HG03175 (cell line): ENCODE data around the gene FOXF1.

Experiments
- ATAC-seq: cut with Tn5 transposase; IDR thresholded peaks from one replicate; pipeline ENCODE4 v1.9.1; 2021; ENCODE audit warnings: mild to moderate bottlenecking, moderate library complexity; ENCODE audit not compliant: unreplicated experiment

FOXF1 gene

DNA sequence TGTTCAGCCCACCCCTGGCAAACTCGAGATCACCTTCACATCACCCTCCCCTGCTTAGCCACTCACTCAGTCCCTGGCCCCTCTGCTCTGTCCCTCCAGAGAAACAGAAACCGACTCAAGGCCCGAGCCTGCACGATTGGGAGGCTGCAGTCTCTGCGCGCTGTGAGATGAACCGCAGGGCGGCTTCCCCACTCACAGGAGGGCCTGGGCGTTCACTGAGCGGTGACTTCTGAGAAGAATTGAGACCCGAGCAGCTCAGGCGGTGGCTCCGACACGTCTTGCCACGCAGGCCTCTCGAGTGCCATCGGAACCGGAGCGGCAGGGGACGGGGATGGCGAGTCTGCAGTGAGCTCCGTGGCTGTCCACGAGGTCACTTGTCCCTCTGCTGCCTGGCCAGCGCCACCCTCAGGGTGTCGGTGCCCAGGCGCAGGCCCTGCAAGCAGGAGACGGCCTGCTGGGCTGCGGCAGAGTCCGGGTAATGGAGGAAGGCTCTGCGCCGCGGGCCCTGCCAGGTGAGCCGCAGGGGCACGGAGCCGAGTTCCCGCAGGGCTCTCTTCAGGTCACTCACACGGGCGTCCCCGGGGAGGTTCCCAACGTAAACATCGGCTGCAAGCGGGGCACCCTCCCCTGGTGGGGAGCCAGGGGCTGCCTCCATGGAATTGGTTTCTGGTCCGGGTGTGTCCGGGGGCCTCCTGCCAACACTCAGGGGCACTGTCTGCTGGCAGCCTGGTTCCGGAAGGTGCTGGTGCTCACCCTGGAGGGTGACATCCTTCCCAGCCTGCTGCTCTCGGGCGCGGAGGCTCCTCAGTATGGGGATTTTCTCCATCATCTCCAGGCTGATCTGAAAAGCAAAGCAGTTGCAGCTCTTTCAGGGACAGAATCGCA, 21.6 kb downstream of the FOXF1 start:
- ATAC-seq, result no peak

DNA sequence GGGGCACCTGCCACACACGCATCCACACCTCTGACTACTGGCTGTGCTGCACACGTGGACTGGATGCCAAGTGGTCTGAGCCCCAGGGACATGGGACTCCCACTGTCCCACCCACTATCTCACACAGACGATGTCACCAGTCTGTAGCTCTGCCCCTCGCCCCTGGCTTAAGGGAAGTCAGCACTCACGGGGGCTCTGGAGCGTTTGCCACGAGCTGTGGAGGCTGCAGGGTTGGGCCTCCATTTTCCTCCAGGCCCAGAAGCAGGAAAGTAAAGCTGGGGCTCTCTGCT, 22.1 kb downstream of the FOXF1 start:
- ATAC-seq, result no peak

DNA sequence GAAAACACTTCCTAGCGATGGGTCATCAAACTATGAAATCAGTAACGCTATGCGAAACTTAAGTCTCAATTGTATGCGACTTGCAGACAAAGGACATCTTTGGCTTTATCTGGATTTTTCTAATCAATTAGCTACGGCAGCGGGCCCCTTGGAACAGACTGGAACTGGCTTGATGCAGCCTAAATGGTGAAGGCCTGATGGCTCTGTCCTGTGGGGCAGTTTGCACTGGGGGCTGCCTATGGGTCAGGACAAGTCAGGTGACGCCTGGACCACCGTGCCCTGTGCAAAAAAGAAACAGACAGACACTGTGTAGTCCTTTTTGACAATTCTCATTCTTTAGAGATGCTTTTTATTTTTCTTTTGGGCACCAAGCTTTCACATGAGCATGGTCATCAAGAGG, 22.7 kb downstream of the FOXF1 start:
- no peak for ATAC-seq

DNA sequence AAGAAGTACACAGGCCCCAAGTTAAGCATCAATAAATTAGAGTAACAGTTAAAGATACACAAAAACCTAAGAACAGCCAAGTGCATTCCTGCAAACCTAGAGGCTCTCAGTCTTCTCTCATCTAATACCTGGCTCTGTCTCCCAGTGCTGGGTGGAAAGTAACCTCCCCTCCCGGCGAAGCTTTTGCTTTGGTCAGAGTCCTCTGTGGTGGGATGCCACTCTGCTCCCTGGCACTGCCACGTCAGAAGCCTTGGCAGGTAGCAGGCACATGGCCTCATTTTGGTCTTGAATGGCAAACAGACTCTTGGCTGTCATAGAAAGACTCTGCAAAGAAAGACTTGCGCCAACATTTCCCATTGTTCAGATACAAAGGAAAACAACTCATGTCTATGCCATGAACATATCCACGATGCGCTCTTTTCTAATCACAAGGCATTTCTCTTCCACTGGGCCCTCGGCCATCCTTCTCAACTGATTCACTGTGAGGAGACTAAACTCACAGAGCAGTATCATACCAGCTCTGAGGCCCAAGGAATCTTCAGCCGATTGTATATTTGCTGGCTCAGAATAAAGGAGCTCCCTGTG, 23.5 kb downstream of the FOXF1 start:
- no peak for ATAC-seq

DNA sequence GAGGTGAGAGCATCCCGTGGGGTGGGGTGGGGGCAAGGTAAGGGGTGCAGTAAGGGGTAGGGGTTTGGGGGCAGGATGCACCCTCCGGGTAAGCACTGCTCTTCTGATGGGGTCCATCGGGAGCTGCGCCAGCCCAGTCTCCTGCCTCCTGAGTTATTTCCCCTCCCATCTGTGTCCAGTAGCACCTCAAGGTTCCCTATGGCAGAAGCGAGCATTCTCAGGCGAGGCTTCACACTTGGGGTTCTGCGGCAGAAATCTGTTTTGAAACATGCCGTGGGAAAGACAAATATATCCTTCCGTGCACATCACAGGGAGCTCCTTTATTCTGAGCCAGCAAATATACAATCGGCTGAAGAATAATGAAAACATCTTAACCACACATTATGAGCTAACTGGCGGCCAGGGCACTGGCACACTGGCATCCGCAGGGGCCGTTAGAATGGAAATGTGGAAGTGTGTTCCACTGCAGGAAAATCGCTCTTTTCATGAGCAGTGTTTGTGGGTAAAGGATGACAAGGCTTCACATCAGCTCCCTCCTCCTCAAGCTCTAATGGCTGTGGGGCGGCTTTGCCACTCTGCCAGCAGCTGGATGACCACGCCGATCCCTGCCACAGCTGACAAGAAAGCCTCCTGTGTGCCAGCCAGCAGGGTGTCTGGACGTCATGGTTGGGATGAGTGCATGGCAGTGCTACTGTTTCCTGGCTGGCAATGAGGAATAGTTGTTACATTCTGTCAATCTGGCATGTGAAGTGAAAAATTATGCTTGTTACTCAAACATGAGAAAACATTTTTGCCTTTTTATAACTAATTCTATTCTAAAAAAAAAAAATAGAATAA, 24.7 kb downstream of the FOXF1 start:
- ATAC-seq, result no peak

DNA sequence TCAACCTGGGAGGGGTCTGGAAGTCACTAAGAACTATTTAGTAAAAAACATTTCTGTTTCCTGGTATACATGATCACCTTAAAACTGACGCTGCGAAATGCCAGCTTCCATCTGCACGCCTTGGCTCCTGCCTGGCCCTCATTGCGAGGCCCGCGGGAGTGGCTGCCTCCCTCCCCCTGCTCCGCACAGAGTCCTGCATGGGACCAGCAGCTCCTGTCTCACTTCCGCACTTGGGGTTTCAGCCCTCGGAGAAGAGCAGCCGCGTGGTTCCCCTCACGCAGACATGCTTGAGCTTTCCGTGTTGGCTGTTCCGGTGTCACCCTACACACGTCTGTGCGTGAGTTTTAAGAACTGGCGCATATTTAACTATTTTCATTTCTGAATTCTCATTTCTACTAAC, 26.3 kb downstream of the FOXF1 start:
- ATAC-seq, result no peak

DNA sequence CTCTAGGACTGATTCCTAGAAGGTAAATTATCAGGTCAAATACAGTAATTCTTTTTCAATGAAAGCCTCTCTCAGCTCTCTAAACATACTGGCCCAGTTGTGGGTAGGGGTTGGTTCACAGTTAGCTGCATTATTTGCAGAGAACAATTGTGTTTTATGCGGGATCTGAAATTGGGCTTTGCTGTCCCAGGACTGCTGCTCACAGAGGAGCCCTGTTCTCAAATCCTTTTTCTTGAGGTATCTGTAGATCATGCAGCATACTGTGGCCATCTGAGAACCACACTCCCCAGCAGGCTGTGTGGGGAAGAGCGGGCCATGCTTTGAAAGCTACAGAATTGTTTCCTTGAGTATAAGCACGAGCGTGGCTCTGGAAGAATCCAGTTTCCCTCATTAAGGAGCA, 27.2 kb downstream of the FOXF1 start:
- no peak for ATAC-seq

DNA sequence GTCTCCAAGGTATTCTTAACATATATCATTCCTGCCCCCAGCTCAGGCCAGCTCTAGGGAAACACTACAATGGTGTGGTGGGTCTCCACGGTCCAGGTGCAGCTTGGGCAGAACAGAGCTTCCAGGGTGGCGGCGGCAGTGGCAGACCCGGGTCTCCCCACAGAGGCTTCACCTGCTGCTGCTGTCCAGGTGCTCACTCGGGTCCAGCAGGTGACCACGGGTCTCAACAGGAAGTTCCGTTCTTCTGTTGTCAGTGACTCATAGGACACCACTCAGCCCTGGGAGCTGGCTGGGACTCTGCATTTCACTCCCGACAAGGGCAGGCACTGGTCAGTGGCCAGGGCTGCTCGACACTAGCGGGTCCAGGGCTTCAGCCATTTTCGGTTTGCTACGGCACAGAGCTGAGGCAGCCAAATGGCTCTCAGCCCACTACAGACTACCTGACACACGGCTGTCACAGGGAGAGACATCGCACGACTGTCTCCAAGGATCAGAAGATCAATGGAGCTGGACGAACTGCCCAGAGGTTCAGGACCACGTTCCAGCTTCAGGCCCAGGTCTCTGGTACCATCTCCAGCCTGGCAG, 28.0 kb downstream of the FOXF1 start:
- ATAC-seq, result no peak

DNA sequence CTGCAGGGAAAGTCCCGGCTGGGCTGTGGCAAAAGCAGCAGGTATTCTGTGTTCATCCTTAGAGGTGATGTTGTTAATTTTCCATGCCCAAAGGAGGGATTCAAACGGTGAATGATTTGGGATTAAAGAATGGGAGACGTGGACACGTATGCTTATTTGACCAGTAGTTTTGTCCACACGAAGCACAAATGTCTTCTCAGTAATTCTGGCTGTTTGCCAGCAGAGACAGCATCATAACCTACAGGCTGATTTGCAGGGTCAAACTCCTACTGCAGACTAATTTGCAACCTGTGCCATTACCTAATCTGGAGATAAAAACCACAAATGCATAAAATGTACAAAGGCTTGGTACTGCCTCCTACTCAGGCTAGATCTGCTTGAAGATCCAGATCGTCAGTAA, 30.6 kb downstream of the FOXF1 start:
- ATAC-seq, result no peak

DNA sequence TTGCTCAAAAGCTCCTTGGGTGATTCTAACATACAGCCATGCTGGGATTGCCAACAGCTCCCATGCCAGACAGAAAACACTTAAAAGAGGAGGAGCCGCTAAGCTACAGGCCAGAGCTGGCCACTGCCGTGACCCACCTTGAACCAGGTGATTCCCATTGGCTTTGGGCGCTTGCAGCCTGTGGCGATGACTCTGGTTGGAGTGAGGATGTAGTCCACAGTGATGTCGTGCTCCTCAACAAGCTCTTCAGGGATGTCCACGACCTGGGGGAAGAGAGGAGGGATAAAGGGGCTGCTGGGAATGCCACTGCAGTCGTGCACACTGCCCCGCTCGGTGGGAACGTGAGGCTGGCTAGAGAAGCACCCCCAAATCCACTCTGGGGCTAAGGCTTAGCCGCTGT, 31.2 kb downstream of the FOXF1 start:
- no peak for ATAC-seq

DNA sequence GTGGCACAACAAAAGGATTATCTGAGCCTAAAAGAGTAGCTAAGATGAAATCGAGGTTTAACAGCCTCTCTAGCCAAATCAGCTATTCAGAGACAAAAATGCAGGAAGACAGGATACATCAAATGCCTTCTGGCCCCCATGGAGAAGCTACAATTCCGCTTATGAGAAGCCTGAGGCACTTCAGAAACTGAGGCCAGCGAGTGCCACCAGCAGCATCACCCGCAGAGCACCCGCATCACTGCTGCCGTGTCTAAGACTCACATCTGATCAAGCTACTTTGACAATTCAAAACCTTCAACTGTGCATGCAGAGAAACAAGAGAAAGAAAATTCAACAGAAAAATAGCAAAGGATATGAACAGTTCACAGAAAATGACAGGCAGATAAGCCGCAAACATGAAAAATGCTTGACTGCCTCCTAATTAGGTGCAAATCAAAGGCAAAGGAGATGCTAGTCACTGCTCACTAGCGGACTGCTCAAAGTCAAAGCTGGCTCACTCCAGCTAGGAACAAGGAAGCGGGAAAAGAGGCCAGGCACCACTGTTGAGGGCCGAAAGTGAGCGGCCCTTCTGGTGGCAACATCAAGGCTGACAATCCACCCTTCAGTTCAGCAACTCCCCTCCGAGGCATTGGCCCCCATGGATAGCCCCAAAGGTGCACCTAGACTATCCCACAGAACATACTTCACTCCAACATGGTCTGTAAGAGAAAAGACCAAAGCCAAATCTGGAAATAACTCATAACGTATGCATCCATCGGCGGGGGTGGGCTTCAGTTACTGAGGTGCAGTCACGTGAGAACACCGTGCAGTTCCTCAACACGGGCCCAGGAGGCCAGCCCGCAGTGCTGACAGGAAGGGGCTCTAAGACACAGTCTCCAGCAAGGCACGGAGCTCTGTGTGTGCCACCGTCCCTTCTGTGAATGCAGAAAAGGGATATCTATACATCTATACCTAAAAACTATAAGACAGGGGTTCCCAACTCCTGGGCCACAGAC, 32.7 kb downstream of the FOXF1 start:
- no peak for ATAC-seq

DNA sequence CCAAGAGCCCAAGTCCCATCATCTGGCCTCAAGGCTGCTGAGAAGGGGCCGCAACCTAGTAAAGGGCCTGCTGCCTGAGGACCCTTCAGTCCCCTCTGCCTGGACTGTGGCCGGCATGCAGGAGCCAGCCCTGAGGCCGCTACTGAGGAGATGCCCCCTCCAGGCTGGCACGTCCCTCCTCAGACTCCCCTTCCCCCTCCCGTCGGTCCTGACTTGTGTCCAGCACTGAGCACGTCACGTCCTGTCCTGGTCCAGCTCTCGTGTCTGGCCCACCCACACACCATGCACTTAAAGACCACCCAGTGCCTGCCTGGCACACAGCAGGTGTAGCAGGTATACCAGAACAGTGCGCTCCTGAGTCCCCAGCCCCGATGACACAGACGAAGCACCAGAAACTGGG, 35.2 kb downstream of the FOXF1 start:
- no peak for ATAC-seq

DNA sequence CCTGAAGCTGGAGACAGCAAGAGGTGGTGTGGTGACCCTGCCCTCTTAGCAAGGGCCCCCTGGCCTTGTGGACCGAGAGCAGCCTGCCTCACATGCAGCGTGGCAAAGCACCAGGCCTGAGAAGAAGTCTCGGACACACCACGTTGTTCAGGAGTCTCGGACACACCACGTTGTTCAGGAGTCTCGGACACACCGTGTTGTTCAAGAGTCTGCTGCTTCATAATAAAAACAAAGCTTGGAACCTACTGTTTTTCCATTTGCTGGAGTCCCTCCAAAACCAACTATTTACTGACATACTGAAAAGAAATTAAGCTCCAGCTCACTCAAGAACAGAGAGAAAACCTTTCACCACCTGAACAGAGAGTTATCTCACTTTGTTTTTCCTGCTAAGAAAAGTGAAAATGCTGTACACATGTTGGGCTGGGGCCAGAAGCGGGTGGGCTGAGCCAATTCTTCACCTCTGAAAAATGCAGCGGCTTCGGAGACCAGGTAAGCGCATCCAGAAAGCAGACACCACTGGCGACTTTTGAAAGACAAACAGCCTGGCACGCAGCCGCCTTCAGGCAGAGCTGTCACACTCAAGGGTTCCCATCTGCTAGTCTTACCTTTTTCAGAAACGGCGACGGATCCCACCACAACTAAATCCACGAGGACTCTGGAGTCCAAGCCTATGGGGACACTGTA, 35.8 kb downstream of the FOXF1 start:
- ATAC-seq, result no peak

DNA sequence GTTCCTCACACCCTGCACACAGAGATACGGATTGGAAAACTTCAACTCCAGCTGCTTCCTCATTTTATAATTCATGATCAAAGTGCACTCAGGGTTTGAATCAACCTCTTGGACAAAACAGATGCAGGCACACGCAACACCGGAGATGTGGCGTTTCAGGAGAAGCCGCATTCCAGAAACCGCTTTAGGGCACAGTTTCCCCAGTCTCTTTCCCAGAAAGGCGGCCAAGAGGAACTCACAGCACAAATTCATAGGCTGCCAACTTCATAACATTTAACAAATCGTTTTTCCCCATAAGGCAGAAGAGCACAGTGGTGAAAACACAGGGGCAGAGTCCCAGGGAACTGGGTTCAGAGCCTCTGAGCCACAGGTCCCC, 36.3 kb downstream of the FOXF1 start:
- ATAC-seq, result no peak

DNA sequence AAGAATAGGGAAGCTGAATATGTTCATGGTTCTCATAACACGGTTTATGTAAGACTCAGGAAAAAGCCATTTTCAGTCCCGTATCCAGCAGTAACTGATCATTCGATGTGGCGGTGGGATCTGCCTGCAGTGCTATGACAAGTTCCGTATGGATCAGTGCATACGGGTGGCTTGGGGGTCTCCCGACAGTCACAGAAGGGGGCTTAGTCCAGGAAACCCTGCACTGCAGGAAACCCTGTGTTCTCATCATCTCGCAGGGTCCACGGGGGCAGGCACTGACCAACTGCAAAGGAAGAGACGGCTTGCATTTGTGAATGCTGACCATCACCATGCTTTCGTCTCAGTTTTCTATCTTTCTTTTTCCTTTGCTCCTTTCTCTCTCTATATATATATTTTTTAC, 37.0 kb downstream of the FOXF1 start:
- ATAC-seq, result no peak

DNA sequence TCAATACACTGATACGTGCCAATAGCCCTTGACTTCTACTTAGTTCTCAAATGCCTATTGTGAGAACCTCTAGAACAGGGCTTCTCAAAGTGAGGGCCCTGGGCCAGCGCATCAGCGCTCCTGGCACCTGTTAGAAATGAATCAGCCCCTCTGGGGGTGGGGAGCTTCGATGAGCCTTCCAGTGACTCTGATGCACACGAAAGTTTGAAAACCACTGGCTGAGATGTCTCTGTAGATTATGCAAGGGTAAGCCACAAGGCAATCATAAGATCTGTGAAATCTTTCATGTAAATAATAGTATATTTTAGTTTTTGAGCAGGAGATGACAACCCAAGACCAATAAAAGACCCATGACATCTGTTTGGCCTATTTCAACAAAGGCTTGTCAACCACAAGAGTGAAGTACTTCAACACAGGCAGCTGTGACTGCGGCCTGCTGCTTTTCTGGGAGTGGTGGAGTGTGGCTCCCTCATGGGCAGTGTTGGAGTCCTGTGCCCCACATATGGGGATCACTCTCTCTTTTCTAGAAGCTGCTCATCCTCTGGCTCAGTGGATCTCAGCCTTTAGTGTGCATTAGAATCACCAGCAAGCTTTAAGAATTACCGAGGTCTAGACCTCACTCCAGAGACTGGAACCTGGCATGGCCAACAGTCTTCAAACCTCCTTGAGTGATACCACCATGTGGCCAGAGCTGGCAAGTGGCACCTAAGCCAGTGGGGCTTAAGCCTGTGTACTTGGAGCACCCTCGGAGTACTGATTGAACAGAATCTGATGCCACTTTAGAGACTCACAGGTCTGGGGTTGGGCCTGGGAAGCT, 39.0 kb downstream of the FOXF1 start:
- ATAC-seq, result no peak

DNA sequence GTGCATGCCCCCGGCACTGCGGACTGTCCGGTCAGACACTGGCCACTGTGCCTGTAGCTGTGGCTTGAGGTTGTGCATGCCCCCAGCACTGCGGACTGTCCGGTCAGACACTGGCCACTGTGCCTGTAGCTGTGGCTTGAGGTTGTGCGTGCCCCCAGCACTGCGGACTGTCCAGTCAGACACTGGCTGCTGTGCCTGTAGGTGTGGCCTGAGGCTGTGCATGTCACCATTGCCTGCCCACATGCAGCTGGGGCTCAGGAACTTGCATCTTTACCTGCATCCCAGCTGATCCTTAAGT, 39.5 kb downstream of the FOXF1 start:
- ATAC-seq, result no peak

DNA sequence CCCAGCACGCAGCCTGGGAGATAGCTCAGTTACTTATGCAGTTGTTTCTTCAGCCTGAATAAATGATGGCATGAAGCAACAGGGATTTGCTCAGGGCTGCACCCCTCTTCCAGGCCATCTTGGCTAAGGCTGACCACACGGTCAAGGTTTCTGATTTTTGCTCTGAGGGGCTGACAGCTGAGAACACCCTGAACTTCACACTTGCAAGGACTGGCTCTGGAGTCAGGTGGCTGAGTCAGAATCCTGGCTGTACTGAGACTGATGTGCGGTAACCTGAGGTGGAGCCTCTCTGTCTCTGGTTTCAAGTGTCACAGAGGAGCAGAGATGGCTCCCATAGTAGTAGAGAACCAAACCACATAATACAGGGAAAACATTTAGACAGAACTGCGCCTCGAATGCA, 40.0 kb downstream of the FOXF1 start:
- no peak for ATAC-seq

DNA sequence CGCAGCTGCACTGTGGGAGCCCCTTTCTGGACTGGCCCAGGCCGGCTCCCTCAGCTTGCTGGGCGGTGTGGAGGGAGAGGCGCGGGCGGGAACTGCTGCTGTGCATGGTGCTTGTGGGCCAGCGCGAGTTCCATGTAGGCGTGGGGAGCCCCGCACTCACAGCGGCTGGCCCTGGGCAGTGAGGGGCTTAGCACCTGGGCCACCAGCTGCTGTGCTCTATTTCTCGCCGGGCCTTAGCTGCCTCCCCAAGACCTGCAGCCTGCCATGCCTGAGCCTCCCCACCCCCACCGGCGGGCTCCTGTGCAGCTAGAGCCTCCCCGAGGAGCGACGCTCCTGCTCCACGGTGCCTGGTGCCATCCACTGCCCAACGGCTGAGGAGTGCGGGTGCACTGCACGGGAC, 43.0 kb downstream of the FOXF1 start:
- ATAC-seq, result no peak

DNA sequence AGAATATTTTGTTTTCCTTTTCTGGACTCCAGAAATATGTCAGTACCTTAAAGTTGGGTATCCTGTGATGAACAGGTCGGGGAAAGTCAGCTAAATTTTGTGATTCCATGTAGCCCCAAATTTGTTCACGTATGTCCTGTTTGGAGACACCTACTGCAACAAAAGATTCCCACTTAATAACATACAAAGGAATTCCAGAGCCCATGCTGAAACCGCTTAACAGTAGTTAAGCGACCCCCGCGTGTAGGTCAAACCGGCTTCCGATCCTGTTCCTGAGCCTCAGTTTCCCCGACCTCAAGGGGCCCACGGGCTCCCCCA, 44.2 kb downstream of the FOXF1 start:
- ATAC-seq, result no peak
